H9 (cell line): ENCODE results near the gene TFPI. TPM values are rescaled to one million over a fixed set of nuclear protein-coding genes. Genes with fewer than 3 reads are reported as not detected.

ENCODE experiments used
- DNase-seq: peaks from one replicate; pipeline ENCODE4 v3.0.0-alpha.2; 2017
- H2AFZ ChIP-seq: one replicate; pipeline ENCODE4 v1.6.1; 2013; ENCODE audit warnings: mild to moderate bottlenecking, low read length, control low read depth, moderate library complexity
- H2AK5ac ChIP-seq: 2 replicates; pipeline ENCODE4 v1.6.1; 2013; ENCODE audit warnings: low read length, control low read depth, mixed read lengths; ENCODE audit not compliant: insufficient read length
- H2BK120ac ChIP-seq: one replicate; pipeline ENCODE4 v1.6.1; 2013; ENCODE audit warnings: low read depth, mild to moderate bottlenecking, low read length, control low read depth, inconsistent platforms; ENCODE audit not compliant: poor library complexity, severe bottlenecking
- H2BK12ac ChIP-seq: 2 replicates; pipeline ENCODE4 v1.6.1; 2013; ENCODE audit warnings: low read length, control low read depth, mixed read lengths, low read depth; ENCODE audit not compliant: insufficient read length
- H2BK15ac ChIP-seq: 2 replicates; pipeline ENCODE4 v1.6.1; 2013; ENCODE audit warnings: low read depth, low read length, control low read depth
- H2BK20ac ChIP-seq: one replicate; pipeline ENCODE4 v1.6.1; 2013; ENCODE audit warnings: low read depth, mild to moderate bottlenecking, low read length, control low read depth, inconsistent platforms; ENCODE audit not compliant: poor library complexity, severe bottlenecking
- H2BK5ac ChIP-seq: 2 replicates; pipeline ENCODE4 v1.6.1; 2013; ENCODE audit warnings: low read length, control low read depth, mixed read lengths; ENCODE audit not compliant: insufficient read length
- H3K14ac ChIP-seq: 2 replicates; pipeline ENCODE4 v1.6.1; 2013; ENCODE audit warnings: low read length, control low read depth; ENCODE audit not compliant: insufficient read depth
- H3K18ac ChIP-seq: 2 replicates; pipeline ENCODE4 v1.6.1; 2013; ENCODE audit warnings: low read depth, mild to moderate bottlenecking, mixed read lengths, low read length, control low read depth; ENCODE audit not compliant: insufficient read length
- H3K23ac ChIP-seq: 2 replicates; pipeline ENCODE4 v1.6.1; 2013; ENCODE audit warnings: low read length, control low read depth, mixed read lengths, low read depth; ENCODE audit not compliant: insufficient read length
- H3K23me2 ChIP-seq: 2 replicates; pipeline ENCODE4 v1.6.1; 2013; ENCODE audit warnings: low read depth, mild to moderate bottlenecking, mixed read lengths, low read length, control low read depth; ENCODE audit not compliant: insufficient read length, poor library complexity, severe bottlenecking
- H3K27ac ChIP-seq: 2 replicates; pipeline ENCODE4 v1.5.1; 2013; ENCODE audit warnings: low read length, control low read depth, mixed read lengths, low read depth; ENCODE audit not compliant: insufficient read length
- H3K27me3 ChIP-seq: 2 replicates; pipeline ENCODE4 v1.6.1; 2013; ENCODE audit warnings: low read length, control low read depth, inconsistent platforms; ENCODE audit not compliant: insufficient read depth
- H3K4ac ChIP-seq: 2 replicates; pipeline ENCODE4 v1.6.1; 2013; ENCODE audit warnings: low read depth, mild to moderate bottlenecking, control low read depth, inconsistent platforms, low read length, moderate library complexity
- H3K4me1 ChIP-seq: 2 replicates; pipeline ENCODE4 v1.6.1; 2013; ENCODE audit warnings: low read length, control low read depth, inconsistent platforms; ENCODE audit not compliant: insufficient read depth
- H3K4me2 ChIP-seq: 2 replicates; pipeline ENCODE4 v1.6.1; 2013; ENCODE audit warnings: low read length, control low read depth, mixed read lengths; ENCODE audit not compliant: insufficient read length, insufficient read depth
- H3K56ac ChIP-seq: 2 replicates; pipeline ENCODE4 v1.6.1; 2013; ENCODE audit warnings: low read depth, mild to moderate bottlenecking, mixed read lengths, low read length, control low read depth; ENCODE audit not compliant: insufficient read length
- H3K79me1 ChIP-seq: 2 replicates; pipeline ENCODE4 v1.6.1; 2013; ENCODE audit warnings: low read depth, mild to moderate bottlenecking, moderate library complexity, low read length, control low read depth, inconsistent platforms; ENCODE audit not compliant: insufficient read depth, poor library complexity, severe bottlenecking
- H3K79me2 ChIP-seq: 2 replicates; pipeline ENCODE4 v1.6.1; 2013; ENCODE audit warnings: low read length, control low read depth, inconsistent platforms; ENCODE audit not compliant: insufficient read depth
- H3K9ac ChIP-seq: 2 replicates; pipeline ENCODE4 v1.6.1; 2013; ENCODE audit warnings: low read length, control low read depth, mixed read lengths; ENCODE audit not compliant: insufficient read length; ENCODE audit errors: extremely low read depth
- H3K9me3 ChIP-seq: one replicate; pipeline ENCODE4 v1.6.1; 2013; ENCODE audit warnings: low read depth, low read length, inconsistent platforms; ENCODE audit not compliant: control insufficient read depth
- H3T11ph ChIP-seq: one replicate; pipeline ENCODE4 v1.6.1; 2013; ENCODE audit warnings: mild to moderate bottlenecking, low read length, control low read depth, inconsistent platforms
- H4K20me1 ChIP-seq: one replicate; pipeline ENCODE4 v1.6.1; 2013; ENCODE audit not compliant: control insufficient read depth, insufficient read length, insufficient read depth
- H4K5ac ChIP-seq: 2 replicates; pipeline ENCODE4 v1.6.1; 2013; ENCODE audit warnings: low read depth, mild to moderate bottlenecking, mixed read lengths, low read length, control low read depth; ENCODE audit not compliant: insufficient read length
- H4K8ac ChIP-seq: replicated peaks from 2 replicates; pipeline ENCODE4 v1.6.1; 2013; ENCODE audit warnings: low read length, control low read depth, mixed read lengths, low read depth; ENCODE audit not compliant: insufficient read length
- H4K91ac ChIP-seq: 2 replicates; pipeline ENCODE4 v1.6.1; 2013; ENCODE audit warnings: low read depth, mild to moderate bottlenecking, moderate library complexity, mixed read lengths, low read length, control low read depth; ENCODE audit not compliant: insufficient read length
- H3K27ac Mint-ChIP-seq, 3 experiments: 2 replicates in 2 of 3; 3 replicates in 1 of 3; pipeline ENCODE4 v1.8.0; 2020 to 2021; ENCODE audit warnings: mixed read lengths in 3 of 3, mild to moderate bottlenecking in 1 of 3, moderate library complexity in 1 of 3
- H3K27me3 Mint-ChIP-seq: 2 replicates; pipeline ENCODE4 v1.8.0; 2021; ENCODE audit warnings: low read depth, mild to moderate bottlenecking, moderate library complexity, mixed read lengths
- H3K36me3 Mint-ChIP-seq, 3 experiments: 2 replicates in 2 of 3; 3 replicates in 1 of 3; pipeline ENCODE4 v1.8.0; 2020 to 2021; ENCODE audit warnings: low read depth in 3 of 3, mixed read lengths in 3 of 3; ENCODE audit not compliant: insufficient read depth in 1 of 3
- H3K4me1 Mint-ChIP-seq, 2 experiments: 2 replicates each; pipeline ENCODE4 v1.8.0; 2020; ENCODE audit warnings: mixed read lengths in 2 of 2
- H3K4me3 Mint-ChIP-seq, 2 experiments: 2 replicates in 1 of 2; 3 replicates in 1 of 2; pipeline ENCODE4 v1.8.0; 2020 to 2021; ENCODE audit warnings: mild to moderate bottlenecking in 2 of 2, mixed read lengths in 2 of 2, moderate library complexity in 1 of 2
- H3K9me3 Mint-ChIP-seq, 2 experiments: 2 replicates in 1 of 2; 3 replicates in 1 of 2; pipeline ENCODE4 v1.8.0; 2020; ENCODE audit warnings: mild to moderate bottlenecking in 2 of 2, mixed read lengths in 2 of 2, moderate library complexity in 1 of 2
- total RNA-seq: library from RNA; stranded (reverse); gene quantifications from 2 replicates; pipeline ENCODE4 v1.2.1, GENCODE V29; 2021
- TF ChIP-seq, protein P1 (sequence below): fragments of 200-600 bp; sonication (generic); conservative IDR thresholded peaks from 3 replicates; pipeline ENCODE4 v1.8.0; 2021; ENCODE audit warnings: antibody characterized with exemption, mild to moderate bottlenecking

TFPI gene
- total RNA-seq, 1 experiment from 2014 or later = 5.8 TPM

DNA sequence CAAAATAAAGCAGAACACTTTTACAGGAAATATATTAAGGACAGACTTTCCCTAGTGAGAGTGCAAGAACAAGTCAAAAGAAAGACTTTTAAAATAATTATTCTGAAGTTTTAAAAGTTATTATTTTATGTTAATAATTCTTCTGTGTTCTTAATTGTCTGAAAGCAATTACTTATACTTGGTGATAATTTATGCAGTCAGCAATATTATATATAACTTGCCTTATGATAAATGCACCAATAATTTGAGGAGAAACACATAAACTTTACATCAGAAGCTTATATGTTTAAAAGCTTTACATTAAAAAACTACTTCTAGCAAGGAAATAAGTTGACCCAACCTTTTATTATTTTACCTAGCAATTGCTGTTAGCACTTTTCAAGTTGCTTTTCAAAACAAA lies 102.7 kb downstream of the TFPI start:
- H3K27me3 Mint-ChIP-seq = no peaks in the 10 kb centered on the region
- Histone ChIP-seq H3K9me3 (no peaks in the 10 kb centered on the region), H4K20me1 (no peaks in the 10 kb centered on the region), H2AK5ac (no peak overlapping the region), H4K8ac (no peak overlapping the region), H3K27ac (no peak overlapping the region), H3K9ac (no peak overlapping the region), H2AFZ (no peak overlapping the region), H2BK20ac (no peak overlapping the region), H3K4me2 (no peak overlapping the region), H2BK5ac (no peak overlapping the region), H3K14ac (no peak overlapping the region), H2BK120ac (no peak overlapping the region), H3K4ac (no peak overlapping the region), H3K27me3 (no peaks in the 10 kb centered on the region), H2BK12ac (no peak overlapping the region), H3K18ac (no peak overlapping the region), H3T11ph (no peak overlapping the region), H4K91ac (no peak overlapping the region), H3K23ac (no peak overlapping the region), H3K79me1 (no peaks in the 10 kb centered on the region), H3K79me2 (no peaks in the 10 kb centered on the region), H2BK15ac (no peak overlapping the region), H3K56ac (no peak overlapping the region), H3K4me1 (no peaks in the 10 kb centered on the region), H4K5ac (no peak overlapping the region), H3K23me2 (no peaks in the 10 kb centered on the region)
- no peak overlapping the region for H3K27ac Mint-ChIP-seq
- no peak for DNase-seq
- H3K9me3 Mint-ChIP-seq = no peaks in the 10 kb centered on the region
- H3K4me1 Mint-ChIP-seq = peaks cover 12 to 14% of the 10 kb centered on the region in 2 experiments
- no peaks in the 10 kb centered on the region for H3K36me3 Mint-ChIP-seq
- H3K4me3 Mint-ChIP-seq = no peak overlapping the region
- TF ChIP-seq, protein P1, sequence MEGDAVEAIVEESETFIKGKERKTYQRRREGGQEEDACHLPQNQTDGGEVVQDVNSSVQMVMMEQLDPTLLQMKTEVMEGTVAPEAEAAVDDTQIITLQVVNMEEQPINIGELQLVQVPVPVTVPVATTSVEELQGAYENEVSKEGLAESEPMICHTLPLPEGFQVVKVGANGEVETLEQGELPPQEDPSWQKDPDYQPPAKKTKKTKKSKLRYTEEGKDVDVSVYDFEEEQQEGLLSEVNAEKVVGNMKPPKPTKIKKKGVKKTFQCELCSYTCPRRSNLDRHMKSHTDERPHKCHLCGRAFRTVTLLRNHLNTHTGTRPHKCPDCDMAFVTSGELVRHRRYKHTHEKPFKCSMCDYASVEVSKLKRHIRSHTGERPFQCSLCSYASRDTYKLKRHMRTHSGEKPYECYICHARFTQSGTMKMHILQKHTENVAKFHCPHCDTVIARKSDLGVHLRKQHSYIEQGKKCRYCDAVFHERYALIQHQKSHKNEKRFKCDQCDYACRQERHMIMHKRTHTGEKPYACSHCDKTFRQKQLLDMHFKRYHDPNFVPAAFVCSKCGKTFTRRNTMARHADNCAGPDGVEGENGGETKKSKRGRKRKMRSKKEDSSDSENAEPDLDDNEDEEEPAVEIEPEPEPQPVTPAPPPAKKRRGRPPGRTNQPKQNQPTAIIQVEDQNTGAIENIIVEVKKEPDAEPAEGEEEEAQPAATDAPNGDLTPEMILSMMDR = no peak
